ENCODE data around the gene DHDH. TPM values are rescaled to one million over a fixed set of nuclear protein-coding genes. Genes with fewer than 3 reads are reported as not detected.

The DHDH gene
- total RNA-seq, 1 donor from 2014 or later: not detected

DNA sequence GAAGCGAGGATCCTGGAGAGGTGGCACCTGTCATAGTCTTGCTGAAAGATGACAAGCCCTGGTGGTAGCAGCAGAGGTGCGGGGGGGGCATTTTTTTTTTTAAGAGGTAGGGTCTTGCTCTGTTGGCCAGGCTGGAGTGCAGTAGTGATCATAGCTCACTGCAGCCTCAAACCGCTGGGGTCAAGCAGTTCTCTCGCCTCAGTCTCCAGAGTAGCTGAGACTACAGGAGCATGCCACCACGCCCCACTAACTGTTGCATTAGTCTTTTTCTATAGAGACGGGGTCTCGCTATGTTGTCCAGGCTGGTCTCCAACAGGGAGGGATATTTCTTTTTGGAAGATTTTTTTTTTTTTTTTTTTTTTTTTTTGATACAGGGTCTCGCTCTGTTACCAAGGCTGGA, 24.5 kb downstream of the DHDH start:
- H3K36me3 ChIP-seq: peaks cover 0 to 7% of the 10 kb centered on the region in 2 donors
- H3K27ac ChIP-seq: no peak overlapping the region
- H3K4me3 ChIP-seq: no peak overlapping the region
- H3K4me1 ChIP-seq: peaks cover 5 to 17% of the 10 kb centered on the region in 2 donors
- intact Hi-C loops (cut with DNase I): no loop called here
- TF ChIP-seq, protein P1, sequence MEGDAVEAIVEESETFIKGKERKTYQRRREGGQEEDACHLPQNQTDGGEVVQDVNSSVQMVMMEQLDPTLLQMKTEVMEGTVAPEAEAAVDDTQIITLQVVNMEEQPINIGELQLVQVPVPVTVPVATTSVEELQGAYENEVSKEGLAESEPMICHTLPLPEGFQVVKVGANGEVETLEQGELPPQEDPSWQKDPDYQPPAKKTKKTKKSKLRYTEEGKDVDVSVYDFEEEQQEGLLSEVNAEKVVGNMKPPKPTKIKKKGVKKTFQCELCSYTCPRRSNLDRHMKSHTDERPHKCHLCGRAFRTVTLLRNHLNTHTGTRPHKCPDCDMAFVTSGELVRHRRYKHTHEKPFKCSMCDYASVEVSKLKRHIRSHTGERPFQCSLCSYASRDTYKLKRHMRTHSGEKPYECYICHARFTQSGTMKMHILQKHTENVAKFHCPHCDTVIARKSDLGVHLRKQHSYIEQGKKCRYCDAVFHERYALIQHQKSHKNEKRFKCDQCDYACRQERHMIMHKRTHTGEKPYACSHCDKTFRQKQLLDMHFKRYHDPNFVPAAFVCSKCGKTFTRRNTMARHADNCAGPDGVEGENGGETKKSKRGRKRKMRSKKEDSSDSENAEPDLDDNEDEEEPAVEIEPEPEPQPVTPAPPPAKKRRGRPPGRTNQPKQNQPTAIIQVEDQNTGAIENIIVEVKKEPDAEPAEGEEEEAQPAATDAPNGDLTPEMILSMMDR (IDR thresholded peaks at IDR 0.05): no peak
- no peaks in the 10 kb centered on the region for H3K27me3 ChIP-seq
- no peak for DNase-seq (ENCODE audit: low spot score in 2 of 2)
- H3K9me3 ChIP-seq: no peaks in the 10 kb centered on the region

DNA sequence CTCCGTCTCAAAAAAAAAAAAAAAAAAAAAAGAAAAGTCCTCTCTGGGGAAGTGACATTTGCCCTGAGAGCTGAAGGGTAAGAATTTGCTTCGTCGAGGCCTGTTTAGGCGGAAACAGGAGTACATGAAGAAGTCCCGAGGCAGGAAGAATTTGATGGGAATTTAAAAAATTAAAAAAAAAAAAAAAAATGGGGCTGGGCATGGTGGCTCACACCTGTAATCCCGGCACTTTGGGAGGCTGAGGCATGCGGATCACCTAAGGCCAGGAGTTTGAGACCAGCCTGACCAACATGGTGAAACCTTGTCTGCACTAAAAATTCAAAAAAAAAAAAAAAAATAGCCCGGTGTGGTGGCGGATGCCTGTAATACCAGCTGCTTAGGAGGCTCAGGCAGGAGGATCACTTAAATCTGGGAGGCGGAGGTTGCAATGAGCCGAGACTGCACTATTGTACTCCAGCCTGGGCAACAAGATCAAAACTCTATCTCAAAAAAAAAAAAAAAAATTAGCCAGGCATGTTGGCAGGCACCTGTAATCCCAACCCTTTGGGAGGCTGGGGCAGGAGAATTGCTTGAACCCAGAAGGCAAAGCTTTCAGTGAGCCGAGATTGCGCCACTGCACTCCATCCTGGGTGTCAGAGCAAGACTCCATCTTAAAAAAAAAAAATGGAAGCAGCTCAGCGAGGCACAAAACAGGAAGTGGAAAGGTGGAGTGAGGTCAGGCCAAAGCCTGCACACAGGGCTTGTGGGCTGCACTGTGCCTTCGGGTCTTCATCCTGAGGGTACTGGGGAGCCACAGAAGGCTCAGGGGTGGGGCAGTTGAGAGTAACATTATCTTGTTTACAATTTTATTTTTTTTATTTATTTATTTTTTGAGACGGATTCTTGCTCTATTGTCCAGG, 26.1 kb downstream of the DHDH start:
- no peak for DNase-seq (ENCODE audit: low spot score in 2 of 2)
- TF ChIP-seq, protein P1 (IDR thresholded peaks at IDR 0.05): no peak
- Histone ChIP-seq H3K27ac (no peak overlapping the region), H3K27me3 (no peaks in the 10 kb centered on the region), H3K4me3 (no peak overlapping the region), H3K9me3 (no peaks in the 10 kb centered on the region), H3K4me1 (peaks cover 5 to 26% of the 10 kb centered on the region in 2 donors), H3K36me3 (peaks cover 0 to 7% of the 10 kb centered on the region in 2 donors)
- intact Hi-C loops (cut with DNase I): no loop called here

DNA sequence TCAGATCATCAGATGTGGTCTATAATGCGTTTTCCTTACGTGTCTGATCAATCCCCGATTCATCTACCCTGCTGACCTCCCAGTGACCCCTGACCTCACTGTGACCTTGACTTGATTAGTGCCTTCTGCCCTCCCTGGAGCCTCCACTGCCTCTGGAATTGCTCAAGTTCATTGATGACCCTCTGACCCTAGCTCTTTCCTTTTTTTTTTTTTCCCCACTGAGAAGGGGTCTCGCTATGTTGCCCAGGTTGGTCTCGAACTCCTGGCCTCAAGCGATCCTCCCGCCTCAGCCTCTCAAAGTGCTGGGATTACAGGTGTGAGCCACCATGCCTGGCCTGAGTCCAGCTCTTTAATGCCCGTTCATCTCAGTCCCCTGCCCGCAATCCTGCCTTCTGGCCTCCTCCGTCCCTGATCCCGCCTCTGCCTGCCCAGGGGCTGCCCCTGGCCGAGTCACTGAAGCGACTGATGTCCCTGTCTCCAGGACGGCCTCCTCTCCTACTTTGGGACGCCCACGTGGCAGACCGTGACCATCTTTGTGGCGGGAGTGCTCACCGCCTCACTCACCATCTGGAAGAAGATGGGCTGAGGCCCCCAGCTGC, 27.7 kb downstream of the DHDH start:
- peaks cover 3 to 11% of the 10 kb centered on the region in 2 donors for H3K36me3 ChIP-seq
- H3K4me3 ChIP-seq: no peak overlapping the region
- H3K9me3 ChIP-seq: no peaks in the 10 kb centered on the region
- intact Hi-C loops (cut with DNase I): no loop called here
- H3K27me3 ChIP-seq: no peaks in the 10 kb centered on the region
- peaks cover 0 to 23% of the 10 kb centered on the region in 2 donors for H3K4me1 ChIP-seq
- no peak for DNase-seq (ENCODE audit: low spot score in 2 of 2)
- TF ChIP-seq, protein P1 (IDR thresholded peaks at IDR 0.05): no peak
- H3K27ac ChIP-seq: peak overlapping the region; percentile 89 to 96

DNA sequence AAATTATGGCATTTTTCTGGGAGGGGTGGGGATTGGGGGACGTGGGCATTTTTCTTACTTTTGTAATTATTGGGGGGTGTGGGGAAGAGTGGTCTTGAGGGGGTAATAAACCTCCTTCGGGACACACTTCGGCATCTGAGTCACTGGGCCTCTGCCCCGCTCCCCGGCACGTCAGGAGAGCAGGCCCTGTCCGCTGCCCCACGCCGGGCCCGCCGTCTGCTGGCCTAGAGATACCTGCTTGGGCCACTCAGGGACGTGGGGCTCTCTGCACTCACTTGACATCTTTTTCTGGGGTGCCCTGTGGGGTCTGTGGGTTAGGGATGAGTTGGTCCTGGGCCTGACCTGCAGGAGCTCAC, 28.2 kb downstream of the DHDH start:
- Histone ChIP-seq H3K27ac (peak overlapping the region; percentile 89 to 96), H3K36me3 (peaks cover 8 to 16% of the 10 kb centered on the region in 2 donors), H3K4me1 (peaks cover 4 to 25% of the 10 kb centered on the region in 2 donors), H3K27me3 (no peaks in the 10 kb centered on the region), H3K9me3 (no peaks in the 10 kb centered on the region), H3K4me3 (no peak overlapping the region)
- intact Hi-C loops (cut with DNase I): no loop called here
- DNase-seq (ENCODE audit: low spot score in 2 of 2): no peak
- TF ChIP-seq, protein P1 (IDR thresholded peaks at IDR 0.05): no peak

DNA sequence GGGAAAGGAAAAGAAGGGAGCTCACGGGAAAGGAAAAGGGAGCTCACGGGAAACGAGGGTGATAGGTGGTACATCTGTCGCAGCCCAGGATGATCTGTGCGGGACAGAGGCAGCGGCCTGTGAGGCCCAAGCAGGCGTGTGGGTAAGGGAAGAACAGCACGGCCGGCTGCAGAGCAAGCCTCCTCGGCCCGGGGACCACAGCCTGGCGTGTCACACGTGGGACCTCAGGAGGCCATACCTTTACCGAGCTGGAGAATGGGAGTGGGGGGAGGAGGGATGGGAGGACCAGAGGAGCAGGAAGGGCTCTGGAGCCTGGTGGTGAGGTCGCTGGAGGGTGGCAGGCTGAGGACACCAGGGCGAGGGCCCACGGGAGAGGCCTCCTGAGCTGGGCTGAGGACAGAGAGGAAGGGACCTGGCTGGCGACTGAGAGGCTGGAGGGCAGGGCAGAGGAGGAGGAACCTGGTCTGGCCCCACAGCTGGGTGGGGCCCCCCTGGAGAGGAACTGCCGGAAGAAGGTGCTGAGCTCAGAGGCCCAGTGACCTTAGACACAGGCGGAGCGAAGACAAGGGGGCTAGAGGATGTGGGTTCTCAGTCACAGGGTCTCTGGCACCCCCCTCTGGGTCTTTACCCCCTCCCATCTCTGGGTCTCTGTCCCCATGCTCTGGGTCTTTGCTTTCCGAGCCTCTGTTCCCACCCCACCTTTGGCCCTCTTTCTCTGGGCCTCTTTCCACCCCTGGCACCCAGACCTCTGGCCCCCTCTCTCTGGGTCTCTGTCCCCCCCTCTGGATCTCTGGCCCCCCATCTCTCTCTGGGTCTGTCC, 28.7 kb downstream of the DHDH start:
- DNase-seq (ENCODE audit: low spot score in 2 of 2): no peak
- Histone ChIP-seq H3K4me1 (peaks cover 7 to 31% of the 10 kb centered on the region in 2 donors), H3K4me3 (no peak overlapping the region), H3K27ac (peak overlapping the region; percentile 89 to 96), H3K27me3 (no peaks in the 10 kb centered on the region), H3K9me3 (no peaks in the 10 kb centered on the region), H3K36me3 (peaks cover 12 to 22% of the 10 kb centered on the region in 2 donors)
- TF ChIP-seq, protein P1 (IDR thresholded peaks at IDR 0.05): no peak
- intact Hi-C loops (cut with DNase I): no loop called here

Data from ascending aorta (tissue), 2 donors.